ENCODE data around the gene ANK3. TPM values are rescaled to one million over a fixed set of nuclear protein-coding genes. Genes with fewer than 3 reads are reported as not detected.

Gene ANK3
- total RNA-seq, 4 donors from 2014 or later, result 6.4 to 23.2 (median 13.5) TPM

DNA sequence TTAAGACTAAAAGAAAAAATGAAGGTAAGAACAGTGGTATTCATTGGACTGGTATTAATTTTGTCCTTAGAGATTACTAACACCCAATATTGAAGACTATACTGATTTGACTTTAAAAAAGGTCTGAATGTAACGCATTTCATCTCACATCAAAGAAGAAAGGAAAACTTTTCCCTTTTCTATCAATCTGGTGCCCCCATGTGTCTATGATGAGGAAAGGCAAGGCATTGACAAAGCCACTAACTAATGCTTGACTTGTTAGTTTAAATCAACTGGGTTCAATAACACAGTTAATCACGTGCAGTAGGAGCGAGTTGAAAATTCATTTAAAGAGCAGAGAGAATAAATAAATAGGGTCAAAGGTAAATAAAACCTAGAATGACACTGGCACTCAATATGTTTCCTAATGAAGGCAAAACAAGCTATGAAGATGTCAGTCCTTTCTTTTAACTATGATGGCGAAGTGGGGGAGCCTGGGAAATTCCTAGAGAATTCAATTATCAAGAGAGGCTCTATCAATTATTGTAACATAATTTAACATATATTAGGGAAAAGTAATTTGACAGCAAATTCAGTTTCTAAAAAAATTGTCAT lies 180.9 kb downstream of the ANK3 start:
- no peak for TF ChIP-seq CTCF (IDR thresholded peaks at IDR 0.05; ENCODE audit: low read depth)

DNA sequence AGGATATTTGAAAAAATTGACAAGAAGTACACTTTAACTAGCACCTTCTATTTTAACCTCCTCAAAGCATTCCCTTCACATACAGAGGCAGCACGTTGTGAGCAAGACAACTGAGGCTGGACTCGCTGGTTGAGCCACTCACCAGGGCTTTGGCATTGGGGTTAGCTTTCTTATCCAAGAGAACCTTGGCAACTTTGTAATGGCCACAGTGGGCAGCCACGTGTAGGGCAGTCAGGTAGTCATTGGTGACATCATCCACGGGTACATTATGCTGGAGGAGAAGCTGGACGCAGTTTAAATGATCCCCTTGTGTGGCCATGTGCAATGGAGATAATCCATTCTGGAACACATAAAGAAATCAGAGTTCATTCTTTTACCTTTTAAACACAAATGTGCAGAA lies 181.8 kb downstream of the ANK3 start:
- no peak for TF ChIP-seq CTCF (IDR thresholded peaks at IDR 0.05; ENCODE audit: low read depth)

GRCh38 chr10:60206735-60207134 lies 182.9 kb downstream of the ANK3 start:
- no peak for TF ChIP-seq CTCF (IDR thresholded peaks at IDR 0.05; ENCODE audit: low read depth)

GRCh38 chr10:60205741-60206140 lies 183.9 kb downstream of the ANK3 start:
- no peak for TF ChIP-seq CTCF (IDR thresholded peaks at IDR 0.05; ENCODE audit: low read depth)

DNA sequence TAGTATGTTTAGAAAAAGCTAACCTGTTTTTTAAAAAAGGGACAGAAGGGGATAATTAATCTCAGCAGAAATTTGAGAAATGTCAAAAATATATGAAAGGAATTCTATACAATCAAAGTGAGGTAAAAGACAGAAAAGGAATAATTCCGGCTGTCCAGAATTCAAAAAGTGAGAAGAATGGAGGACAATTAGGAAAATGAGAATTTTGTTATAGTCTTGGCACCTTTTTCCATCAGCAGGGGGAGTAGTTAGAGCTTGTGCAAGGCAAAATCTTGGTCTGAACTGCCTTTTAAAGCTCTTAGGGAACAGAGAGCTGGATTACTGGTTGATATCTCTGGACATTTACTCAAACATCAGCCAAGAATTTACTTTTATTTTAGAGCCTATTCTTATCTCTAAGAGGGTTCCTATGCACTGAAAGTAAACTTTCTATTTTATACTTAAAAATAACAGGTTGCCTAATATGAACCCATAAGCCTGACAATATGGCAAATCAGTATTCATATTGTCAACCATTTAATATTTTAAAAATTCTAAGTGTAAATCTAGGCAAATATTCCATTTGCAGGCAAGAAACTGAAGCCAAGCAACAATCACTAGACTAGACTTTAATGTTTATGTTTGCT lies 185.6 kb downstream of the ANK3 start:
- TF ChIP-seq CTCF (IDR thresholded peaks at IDR 0.05; ENCODE audit: low read depth), result no peak

DNA sequence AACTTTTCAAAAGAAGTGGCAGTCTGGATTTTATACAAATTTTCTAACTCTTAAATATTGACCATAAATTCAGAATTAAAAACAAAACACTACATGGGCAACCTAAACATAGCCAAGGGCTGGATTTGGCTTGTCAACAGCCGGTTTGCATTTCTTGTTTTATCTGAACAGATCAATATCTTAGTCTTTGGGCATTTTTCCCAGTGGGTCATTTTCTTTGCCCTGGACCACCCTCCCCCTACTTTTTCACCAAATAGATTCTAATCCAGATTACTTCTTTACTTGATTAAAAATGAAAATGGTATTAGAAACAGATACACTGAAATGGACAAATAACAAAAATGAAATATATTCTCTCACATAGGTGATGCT lies 189.0 kb downstream of the ANK3 start:
- no peak for TF ChIP-seq CTCF (IDR thresholded peaks at IDR 0.05; ENCODE audit: low read depth)

DNA sequence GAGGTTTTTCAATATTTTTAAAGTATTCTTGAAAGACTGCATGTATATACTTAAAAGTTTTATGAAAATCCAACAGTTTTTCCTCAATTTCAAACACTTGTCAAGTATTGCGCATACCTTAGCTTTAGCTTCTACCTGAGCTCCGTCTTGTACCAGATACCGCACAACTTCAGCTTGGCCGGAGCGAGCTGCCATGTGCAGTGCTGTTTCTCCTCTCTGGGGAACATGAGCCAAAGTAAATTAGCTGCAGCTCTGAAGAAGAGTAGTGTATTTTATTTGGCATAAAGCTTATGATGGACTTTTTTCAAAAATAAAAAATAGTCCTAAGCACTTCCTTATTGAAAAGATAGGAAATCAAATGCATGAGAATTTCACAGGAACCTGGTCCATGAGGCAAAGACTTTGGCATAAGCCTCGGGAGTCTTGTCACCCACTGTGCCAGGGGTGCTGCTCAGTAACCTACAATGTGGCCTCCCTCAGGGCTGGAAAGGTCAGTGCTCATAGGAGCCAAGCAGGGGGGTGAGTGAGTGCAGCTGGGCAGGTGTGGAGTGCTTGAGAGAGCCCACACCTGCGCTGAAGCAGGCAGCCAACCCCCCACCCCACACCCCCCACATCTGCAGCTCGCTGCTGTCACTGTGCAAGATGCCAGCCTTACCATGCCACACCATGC lies 189.5 kb downstream of the ANK3 start:
- no peak for TF ChIP-seq CTCF (IDR thresholded peaks at IDR 0.05; ENCODE audit: low read depth)
